GM18870 (cell line): Measurements from ENCODE around the gene SYT1.
"Not testable (repeated sequence)": the region's sequence is repeated elsewhere in the genome, so short reads cannot be mapped to it uniquely, and the experiment has no call there.

ENCODE experiments used
- ATAC-seq: cut with Tn5 transposase; IDR thresholded peaks from one replicate; pipeline ENCODE4 v1.9.1; 2021; ENCODE audit warnings: moderate library complexity; ENCODE audit not compliant: unreplicated experiment

Gene SYT1

DNA sequence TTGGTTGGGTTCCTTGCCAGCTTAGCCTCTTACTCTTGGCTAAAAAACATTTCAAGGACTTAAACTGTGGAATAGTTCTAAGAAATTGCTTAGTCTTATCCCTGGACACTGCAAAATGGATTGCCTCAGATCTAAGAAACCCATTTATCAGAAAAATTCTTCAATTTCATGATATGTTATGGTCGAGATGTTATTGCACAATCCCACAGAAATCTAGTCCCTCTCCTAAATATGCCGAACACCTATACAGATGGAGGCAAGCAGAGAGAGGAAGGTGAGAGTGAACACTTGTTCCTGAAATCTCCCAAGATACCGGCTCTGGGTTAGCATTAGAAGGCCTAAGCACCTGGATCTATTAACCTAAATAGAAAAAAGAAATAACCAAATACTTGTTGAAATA is 559.0 kb downstream of the SYT1 start:
- ATAC-seq, result no peak

DNA sequence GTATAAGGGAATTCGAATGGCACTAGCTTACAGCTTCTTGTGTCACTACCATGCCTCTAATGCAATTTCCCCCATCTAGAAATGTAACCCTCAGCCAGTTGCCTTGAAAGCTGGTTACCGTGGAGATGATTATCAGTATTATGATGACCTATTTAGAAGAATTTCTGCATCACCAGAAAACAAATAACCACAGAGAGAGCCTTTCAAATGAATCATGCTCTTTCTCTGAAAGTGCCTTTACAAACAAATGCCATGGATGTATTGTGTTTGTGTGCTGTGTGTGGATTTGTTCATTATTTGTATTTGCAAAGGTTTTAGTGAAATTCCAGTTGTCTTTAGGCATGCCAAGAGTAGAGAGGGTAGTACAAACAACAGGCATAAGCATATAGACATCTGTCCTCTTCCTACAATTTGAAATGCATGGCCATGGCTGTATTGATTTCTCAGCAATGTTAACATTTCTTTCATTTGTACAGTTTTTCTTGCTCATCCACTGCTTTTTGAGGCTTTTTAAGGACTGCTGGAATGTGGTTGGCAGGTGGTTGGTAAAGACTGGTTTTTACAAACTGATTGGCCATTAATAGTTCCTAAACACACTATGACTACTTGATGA is 559.6 kb downstream of the SYT1 start:
- ATAC-seq, result no peak

DNA sequence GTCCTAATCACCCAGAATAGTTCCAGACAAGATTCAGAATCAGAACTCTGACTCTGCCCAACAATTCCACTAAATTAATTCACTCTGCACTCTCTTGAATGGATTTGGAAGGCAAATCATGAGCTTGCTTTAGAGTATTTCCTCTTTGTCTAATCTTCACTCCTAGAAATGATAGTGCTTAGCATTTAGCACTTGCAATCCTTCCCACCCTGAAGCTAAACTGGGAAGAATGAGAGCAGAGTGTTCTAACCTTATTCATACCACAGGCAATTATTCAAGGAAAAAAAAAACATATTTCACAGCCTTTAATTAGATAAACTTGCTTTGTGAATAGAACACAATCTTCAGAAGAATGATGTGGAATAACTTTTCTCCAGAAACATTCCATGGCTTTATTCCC is 561.5 kb downstream of the SYT1 start:
- no peak for ATAC-seq

DNA sequence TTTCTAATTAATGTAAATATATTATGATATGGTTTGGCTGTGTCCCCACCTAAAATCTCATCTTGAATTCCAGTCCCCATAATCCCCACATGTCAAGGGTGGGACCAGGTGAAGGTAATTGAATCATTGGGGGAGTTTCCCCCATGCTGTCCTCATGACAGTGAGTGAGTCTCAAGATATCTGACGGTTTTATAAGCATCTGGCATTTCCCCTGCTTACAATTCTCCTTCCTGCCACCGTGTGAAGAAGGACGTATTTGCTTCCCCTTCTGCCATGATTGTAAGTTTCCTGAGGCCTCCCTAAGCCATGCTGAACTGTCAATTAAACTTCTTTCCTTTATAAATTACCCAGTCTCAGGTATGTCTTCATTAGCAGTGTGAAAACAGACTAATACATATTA is 562.2 kb downstream of the SYT1 start:
- ATAC-seq, result not testable (repeated sequence)

DNA sequence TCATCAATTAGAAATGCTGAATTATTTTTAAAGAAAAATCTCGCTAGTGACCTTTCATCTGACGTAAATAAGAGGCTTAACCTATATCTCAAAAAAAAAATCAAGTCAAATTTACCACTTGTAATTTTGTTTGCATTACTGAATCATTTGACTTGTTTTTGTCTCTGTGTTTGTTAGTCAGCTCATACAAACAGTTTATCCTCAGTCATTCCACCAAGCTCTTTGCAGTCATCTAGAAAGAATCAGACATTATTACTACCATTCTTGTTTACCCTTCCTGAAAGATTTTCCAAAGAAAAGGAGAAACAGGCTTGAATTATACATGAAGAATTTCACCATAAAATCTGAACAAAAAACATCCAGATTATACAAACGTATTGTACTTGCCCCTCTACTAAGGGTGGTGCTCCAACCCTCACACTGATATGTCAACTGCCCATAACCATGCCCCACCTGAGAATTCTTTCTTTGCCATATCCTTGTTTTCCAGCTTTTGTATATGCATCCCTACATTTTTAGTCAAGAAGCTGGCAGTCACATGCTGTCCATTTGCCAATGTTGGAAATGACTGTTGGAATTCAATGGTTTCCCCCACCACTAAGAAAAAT is 569.0 kb downstream of the SYT1 start:
- no peak for ATAC-seq

DNA sequence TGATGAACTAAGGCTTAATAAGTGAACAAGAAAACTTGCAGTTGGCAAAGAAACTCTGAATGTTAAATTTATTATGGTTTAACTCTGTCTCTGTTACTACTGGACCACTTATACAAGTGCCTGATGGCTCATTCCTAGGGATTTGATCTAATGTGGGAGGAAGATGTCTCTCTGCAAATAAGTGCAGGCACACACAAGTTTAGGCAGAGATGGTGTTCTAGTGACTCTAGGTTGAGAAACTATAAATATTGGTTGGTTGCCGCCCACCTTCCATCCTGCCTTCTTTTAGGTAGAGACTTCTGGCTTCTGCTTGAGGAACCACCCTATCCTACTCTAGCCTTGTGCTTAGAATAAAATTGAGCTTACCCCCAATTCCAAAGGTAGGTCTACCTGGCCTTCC is 570.0 kb downstream of the SYT1 start:
- ATAC-seq, result no peak

DNA sequence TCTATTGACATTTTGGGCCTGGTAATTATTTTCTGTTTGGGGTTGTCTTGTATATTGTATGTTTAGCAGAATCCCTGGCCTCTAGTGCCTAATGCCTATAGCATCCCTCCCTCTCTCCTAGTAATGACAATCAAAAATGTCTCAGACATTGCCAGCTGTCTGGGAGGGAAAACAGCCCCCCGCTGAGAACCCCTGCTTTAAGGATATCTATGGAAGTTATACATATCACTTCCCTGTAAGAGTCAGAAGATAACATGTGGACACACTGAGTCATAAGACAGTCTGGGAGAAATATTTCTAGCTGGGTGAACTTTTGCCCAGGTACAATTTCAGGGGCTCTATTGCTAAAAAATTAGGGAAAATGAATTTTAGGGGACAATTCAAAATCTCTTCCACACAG is 571.2 kb downstream of the SYT1 start:
- no peak for ATAC-seq

DNA sequence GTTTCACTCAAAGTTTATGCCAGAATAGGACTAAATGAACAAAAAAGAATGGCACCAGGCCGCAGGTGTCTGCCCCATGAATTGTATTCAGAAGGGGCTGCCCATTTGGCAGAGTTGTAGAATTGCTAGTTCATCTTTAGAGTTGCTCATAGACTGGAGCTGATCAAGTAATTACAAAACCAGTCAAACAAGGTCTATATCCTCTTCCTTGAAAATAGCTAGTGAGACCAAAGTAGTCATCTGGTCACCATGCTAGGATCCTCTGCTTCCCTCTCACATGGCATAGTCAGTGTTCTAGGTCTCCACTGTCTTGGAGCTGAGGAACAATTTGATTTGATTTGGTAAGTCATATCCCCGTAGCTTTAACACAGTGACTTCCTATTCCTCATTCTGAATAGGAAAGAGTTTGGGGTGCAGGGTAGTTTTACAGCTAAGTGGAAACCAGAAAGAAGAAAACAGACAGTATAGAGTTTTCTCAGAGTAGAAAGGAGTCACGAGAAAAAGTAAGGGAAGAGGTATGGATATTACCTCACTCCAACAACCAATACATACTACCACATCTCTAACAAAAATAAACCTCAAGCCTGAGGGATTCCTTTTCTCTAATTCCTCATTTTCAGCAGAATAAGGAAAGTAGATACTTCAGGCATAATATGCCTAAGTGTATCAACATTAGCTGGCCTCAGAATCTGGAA is 574.1 kb downstream of the SYT1 start:
- ATAC-seq, result no peak

DNA sequence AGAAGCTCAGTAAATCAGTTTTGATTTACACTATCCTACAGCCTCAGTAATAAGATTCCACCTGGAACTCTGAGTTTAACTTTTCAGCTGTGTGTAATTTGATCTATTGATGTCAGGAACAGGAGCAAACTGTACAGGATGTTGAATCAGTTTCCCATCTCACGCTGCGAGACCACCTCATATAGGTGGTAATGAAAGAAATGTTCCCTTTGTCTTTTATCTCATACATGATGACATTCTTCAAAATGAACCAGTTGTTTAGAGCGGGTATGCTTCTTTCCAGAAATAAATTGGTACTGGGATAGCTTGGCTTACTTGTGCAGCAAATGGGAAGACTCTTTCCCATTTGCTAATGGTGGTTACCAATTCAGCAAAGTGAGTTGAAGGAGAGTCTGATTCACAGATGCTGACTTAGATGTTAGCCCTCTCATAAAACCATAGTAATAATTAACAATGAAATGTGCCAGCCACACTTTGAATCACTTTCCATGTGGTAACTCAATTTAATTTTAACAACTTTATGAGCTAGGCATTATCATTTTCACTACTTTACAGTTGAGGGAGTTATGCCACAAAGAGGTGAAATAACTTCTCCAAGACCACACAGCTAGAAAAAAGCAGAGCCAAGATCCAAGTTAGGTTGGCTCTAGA is 574.7 kb downstream of the SYT1 start:
- no peak for ATAC-seq

DNA sequence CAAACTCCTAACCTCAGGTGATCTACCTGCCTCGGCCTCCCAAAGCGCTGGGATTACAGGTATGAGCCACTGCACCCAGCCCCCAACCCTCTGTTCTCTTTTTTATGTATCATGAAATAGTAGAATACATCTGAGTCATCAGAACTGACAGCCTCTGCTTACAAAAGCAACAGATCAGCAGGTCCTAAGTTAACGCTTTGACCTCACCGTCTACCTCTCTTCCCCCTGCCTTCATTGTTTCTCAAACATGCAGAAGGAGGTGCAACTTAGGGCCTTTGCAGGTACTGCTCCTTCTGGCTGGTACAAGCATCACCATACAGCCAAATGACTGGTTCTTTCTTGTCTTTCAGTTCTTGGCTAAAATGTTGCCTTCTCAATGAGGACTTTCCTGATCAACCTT is 577.0 kb downstream of the SYT1 start:
- no peak for ATAC-seq

DNA sequence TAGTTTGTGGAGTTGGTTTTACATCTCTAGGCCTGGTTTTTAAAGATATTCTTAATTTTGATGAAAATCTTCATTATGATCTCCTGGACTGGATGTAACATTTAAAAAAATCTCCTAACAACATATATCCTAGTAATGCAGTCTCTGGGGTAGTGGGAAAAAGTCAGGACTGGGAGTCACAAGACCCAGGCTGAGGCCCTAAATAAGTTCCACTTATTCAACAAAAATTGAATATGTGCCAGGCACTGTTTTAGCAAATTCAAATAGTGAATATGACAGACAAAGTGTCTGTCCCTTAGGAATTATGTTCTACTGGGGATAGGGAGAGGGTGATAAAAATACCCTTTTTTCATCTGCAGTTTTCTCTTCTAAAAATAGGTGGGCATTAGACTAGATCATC is 577.8 kb downstream of the SYT1 start:
- ATAC-seq, result no peak

DNA sequence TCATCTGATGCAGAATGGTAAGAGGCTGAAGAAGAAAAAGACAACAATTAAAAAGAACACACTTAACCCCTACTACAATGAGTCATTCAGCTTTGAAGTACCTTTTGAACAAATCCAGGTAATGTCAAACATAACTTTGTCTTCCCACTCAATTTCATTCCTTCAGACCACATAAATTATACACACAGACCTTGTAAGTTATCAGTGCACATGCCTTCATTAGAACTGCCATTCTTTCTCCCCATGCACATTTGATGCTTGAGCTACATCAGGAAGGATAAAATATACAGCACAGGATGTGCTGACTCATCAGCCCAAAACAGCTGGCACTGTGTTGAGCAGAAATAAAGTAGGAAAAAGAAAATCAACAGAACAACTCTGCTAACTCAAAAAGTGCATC is 579.5 kb downstream of the SYT1 start:
- no peak for ATAC-seq

DNA sequence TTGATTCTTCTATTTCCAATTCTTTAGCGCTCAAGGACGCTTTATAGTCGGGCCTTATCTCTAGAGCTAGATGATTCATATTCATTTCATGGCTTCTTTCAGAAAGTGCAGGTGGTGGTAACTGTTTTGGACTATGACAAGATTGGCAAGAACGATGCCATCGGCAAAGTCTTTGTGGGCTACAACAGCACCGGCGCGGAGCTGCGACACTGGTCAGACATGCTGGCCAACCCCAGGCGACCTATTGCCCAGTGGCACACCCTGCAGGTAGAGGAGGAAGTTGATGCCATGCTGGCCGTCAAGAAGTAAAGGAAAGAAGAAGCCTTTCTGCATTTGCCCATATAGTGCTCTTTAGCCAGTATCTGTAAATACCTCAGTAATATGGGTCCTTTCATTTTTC is 584.2 kb downstream of the SYT1 start:
- no peak for ATAC-seq

DNA sequence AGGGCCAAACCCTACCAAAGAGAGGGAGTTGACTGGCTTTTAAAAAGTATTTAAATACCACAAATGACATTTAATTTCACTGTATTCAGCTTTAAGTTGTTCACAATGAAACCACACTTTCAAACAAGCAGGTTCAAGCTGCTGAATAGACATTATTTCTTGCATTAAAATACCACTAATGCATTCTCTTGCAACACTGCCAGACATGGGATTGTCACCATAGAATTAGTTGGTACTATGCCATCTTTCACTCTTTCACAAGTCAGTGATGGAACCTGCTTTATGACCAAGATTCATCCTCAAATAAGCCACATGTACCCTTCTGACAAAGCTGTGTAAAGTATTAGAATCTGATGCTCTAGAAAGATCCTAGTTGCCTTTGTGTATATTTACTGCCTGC is 586.8 kb downstream of the SYT1 start:
- ATAC-seq, result no peak

DNA sequence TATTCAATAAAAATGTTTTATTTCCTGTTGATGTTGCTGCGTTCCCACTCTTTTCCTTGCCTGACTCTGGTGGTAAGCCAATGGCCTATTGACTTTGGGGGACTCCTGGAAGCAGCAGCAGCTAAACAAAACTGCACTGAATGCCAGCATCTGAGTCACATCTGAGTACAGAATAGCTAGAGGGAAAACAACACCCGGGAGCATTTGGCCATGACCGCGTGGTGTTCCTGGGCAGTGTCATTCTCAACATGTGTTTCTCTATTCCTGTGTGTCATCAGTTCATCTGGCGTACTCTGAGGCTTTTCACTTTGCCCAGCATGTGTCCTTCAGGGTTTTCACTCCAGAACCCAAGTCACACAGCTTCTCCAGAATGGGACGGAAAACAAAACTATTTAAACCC is 587.4 kb downstream of the SYT1 start:
- ATAC-seq, result no peak

DNA sequence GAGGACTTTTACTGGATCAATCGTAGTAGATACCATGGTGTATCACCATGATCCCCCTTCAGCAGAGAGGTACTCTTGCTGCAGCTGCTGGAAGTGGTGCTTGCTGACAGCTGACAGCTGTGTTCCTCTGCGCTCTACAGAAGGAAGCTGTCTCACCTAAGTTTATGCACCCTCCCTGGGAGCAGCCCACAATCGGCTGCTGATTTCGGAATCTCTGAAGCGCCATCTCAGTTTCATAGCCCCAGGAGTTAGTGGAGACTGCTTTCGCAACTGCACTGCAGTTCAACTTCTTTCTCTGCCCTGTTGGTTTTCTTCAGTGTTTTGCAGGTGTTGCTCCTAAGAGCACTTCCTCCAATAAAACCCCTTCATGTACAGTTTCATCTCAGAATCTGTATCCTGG is 588.3 kb downstream of the SYT1 start:
- no peak for ATAC-seq

DNA sequence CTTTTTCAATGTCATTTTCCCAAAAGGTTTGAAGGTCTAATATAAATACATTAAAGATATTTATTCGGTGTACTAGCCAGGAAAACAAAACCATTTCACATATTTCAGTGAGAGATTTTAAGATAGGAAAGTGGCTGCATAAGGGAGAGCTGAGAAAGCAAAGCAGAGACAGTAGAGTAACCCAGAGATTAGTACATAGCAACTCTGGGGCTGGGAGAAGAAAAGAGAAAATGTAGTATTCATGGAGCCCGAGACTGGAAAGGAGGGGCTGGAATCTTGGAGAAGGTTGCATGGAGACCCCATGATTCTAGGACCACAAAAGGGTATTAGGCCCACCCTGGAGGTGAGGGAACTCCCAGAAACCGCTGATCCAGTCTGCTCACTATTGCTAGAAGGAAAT is 589.2 kb downstream of the SYT1 start:
- ATAC-seq, result no peak

DNA sequence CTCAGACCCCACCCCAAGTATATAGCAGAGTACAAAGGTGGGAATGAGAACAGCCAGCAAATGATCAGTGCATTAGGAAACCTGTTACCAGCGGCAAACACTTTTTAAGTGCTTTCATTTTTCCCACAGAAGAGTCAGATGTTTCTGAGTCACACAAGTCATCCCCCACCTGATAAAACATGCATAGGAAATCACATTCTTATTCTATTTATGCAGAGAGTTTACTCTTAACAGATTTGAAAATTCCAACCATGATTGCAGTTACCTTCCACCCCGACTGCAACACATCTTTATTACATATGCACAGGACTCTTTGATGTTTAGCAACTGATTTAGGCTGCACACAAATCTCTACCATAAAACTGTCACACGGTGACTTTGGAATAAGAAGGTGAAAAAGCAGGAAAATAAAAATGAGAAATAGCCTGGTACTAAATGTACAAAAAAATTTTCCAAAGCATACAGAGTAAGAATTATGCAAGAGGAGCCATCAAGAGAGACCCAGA is 589.8 kb downstream of the SYT1 start:
- no peak for ATAC-seq

DNA sequence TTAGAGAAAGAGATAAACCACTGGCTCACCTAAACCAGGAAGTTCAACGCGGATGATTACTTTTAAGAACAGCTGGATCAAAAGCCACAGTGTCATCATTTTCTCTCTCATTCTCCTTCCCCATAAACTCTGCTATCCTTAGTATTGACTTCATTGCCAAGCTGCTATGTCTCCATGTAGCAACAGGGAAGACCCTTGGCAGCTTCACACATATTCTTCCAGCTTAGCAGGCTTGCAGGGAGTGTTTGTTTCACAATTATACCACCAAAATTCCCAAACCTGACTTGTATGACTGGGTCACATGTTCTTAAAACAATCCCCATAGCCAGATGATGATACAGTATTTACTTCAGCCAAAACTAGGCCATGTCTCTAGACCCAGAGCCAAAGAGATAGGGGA is 590.7 kb downstream of the SYT1 start:
- no peak for ATAC-seq

DNA sequence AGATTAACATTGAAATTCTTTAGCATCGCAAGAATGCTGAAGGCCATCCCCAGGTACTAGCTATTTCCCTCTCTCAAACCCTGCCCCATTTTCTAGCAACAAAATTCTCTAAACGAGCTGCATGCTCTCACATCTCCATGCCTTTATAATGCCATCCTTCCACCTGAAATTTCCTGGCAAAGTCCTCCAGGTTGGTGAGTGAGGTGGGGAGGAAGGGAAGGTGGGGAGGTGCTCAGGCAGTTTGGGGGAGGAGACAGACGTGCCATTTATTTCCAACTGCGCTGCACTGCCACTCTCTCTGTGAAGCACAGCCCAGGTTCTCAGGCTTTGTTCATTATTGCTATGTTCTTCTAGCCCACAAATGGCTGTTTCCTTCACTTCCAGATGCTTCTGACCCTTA is 617.7 kb downstream of the SYT1 start:
- ATAC-seq, result no peak

DNA sequence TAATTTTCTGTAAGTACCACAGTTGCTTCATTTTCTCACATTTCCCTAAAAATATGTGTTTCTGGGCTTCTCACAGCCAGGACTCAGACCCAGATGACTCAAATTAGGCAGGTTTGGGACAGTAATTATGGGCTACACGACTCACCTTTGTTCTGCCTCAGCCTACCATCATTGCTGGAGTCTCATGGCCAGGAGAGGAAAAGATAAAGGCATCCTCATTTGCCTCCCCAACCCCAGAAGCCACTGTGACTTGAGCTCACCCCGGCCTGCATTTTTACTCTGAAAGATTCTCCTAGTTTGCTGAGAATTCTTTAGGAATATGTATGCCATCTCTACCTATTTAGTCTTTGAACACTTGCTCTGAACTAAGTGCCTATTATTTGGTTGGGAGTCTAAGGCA is 618.3 kb downstream of the SYT1 start:
- no peak for ATAC-seq

DNA sequence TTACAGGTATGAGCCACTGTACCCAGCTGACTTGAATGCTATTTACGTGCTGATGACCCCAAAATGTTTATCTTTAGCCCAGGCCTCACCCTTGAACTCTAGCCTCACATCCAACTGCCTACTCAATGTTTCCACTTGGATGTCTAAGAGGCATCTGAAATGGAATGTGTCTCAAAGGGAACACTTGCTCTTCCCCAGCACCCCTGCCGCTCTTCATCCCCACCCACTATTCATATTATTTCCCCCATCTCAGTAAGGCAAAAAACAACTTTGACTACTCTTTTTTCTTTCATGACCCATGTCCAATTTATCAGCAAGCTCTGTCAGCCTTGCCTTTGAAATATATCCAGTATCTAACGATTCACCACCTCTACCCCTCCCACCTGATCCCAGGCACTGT is 621.6 kb downstream of the SYT1 start:
- no peak for ATAC-seq
